Frontal cortex (tissue), 4 donors: ENCODE results near the gene ADAM15. TPM values are rescaled to one million over a fixed set of nuclear protein-coding genes. Genes with fewer than 3 reads are reported as not detected.

ENCODE experiments used
- DNase-seq, 2 donors: peaks; one replicate each; pipeline ENCODE4 v3.0.0; 2012; ENCODE audit warnings: low spot score in 2 of 2
- FAIRE-seq: peaks from 2 replicates; lab custom pipeline; 2012; peaks lifted over from hg19 to GRCh38; lab: Jason Lieb, UNC
- total RNA-seq: library from RNA; depleted of rRNA; stranded (reverse); fragments of >200 nt; gene quantifications from one replicate; pipeline ENCODE4 v1.2.3, GENCODE V29; 2014
- donor health status: control.
- donor health status: control.
- donor health status: control.

The ADAM15 gene
- total RNA-seq, 1 donor from 2014 or later = 11.8 TPM

- FAIRE-seq (no peak), DNase-seq (no peak)
These were observed 53.8 kb downstream of the ADAM15 start for GRCh38 chr1:155104605-155105534.

- DNase-seq = no peak
- FAIRE-seq = no peak
These were observed 54.5 kb downstream of the ADAM15 start for GRCh38 chr1:155105604-155106011.

GRCh38 chr1:155106862-155107261, 55.7 kb downstream of the ADAM15 start:
- FAIRE-seq (no peak), DNase-seq (no peak)

- FAIRE-seq = no peak
These were observed 56.5 kb downstream of the ADAM15 start for GRCh38 chr1:155107309-155108264.

GRCh38 chr1:155108296-155108695, 57.2 kb downstream of the ADAM15 start:
- FAIRE-seq = no peak
- no peak for DNase-seq

More at GRCh38 chr1:155107309-155108264, 56.5 kb downstream of the ADAM15 start:
- DNase-seq = no peak

GRCh38 chr1:155110381-155110780, 59.3 kb downstream of the ADAM15 start:
- DNase-seq (no peak), FAIRE-seq (no peak)

GRCh38 chr1:155110826-155111225, 59.7 kb downstream of the ADAM15 start:
- FAIRE-seq (no peak), DNase-seq (no peak)

Other genes with a start within 250 kb of the ADAM15 start
- 2.4 TPM for gene KCNN3, start 181.0 kb upstream of the ADAM15 start, total RNA-seq
- 10.2 TPM for gene PMVK, start 114.6 kb upstream of the ADAM15 start, total RNA-seq
- gene PBXIP1, start 95.2 kb upstream of the ADAM15 start, total RNA-seq = 15.1 TPM
- 9.4 TPM for gene PYGO2, start 89.5 kb upstream of the ADAM15 start, total RNA-seq
- gene SHC1, start 80.6 kb upstream of the ADAM15 start, total RNA-seq = 6.9 TPM
- 12.6 TPM for gene CKS1B, start 76.6 kb upstream of the ADAM15 start, total RNA-seq
- gene FLAD1, start 68.0 kb upstream of the ADAM15 start, total RNA-seq = 17.9 TPM
- gene LENEP, start 57.7 kb upstream of the ADAM15 start, total RNA-seq = 1.2 TPM
- gene ZBTB7B, start 48.5 kb upstream of the ADAM15 start, total RNA-seq = 0.82 TPM
- gene DCST2, start 17.5 kb upstream of the ADAM15 start, total RNA-seq = under 0.01 TPM
- gene DCST1, start 17.5 kb upstream of the ADAM15 start, total RNA-seq = not detected
- gene EFNA4, start 12.4 kb downstream of the ADAM15 start, total RNA-seq = 0.82 TPM
- gene EFNA3, start 27.5 kb downstream of the ADAM15 start, total RNA-seq = 9.8 TPM
- 4.1 TPM for gene EFNA1, start 76.6 kb downstream of the ADAM15 start, total RNA-seq
- gene SLC50A1, start 84.5 kb downstream of the ADAM15 start, total RNA-seq = 4.9 TPM
- gene DPM3, start 89.2 kb downstream of the ADAM15 start, total RNA-seq = 15.1 TPM
- gene KRTCAP2, start 122.0 kb downstream of the ADAM15 start, total RNA-seq = 74.6 TPM
- gene TRIM46, start 122.5 kb downstream of the ADAM15 start, total RNA-seq = 21.2 TPM
- gene THBS3, start 156.6 kb downstream of the ADAM15 start, total RNA-seq = 7.7 TPM
- gene MTX1, start 157.4 kb downstream of the ADAM15 start, total RNA-seq = 13.9 TPM
- gene ENTREP3, start 204.2 kb downstream of the ADAM15 start, total RNA-seq = 2.9 TPM
- 19.2 TPM for gene SCAMP3, start 211.0 kb downstream of the ADAM15 start, total RNA-seq
- 25.3 TPM for gene CLK2, start 222.2 kb downstream of the ADAM15 start, total RNA-seq
- gene HCN3, start 226.1 kb downstream of the ADAM15 start, total RNA-seq = 11.8 TPM